GM19468 (cell line): ENCODE measurements around the gene GABRG1.

Experiments
- ATAC-seq: cut with Tn5 transposase; IDR thresholded peaks from one replicate; pipeline ENCODE4 v1.9.1; 2021; ENCODE audit warnings: mild to moderate bottlenecking, moderate library complexity, moderate number of reproducible peaks; ENCODE audit not compliant: unreplicated experiment; ENCODE audit errors: extremely low read depth

GABRG1 gene

GRCh38 chr4:46123913-46124755, at the start of gene GABRG1:
Gene GABRG1, minus strand, starts transcription at chr4:46124054. Its CDS starts 141 bp downstream, at chr4:46123913.
- ATAC-seq = no peak

- no peak for ATAC-seq
These were observed 23.1 kb upstream of the GABRG1 start for GRCh38 chr4:46146993-46147392.

- no peak for ATAC-seq
These were observed 7.7 kb upstream of the GABRG1 start for GRCh38 chr4:46131498-46132057.

GRCh38 chr4:46124773-46125413, 1.0 kb upstream of the GABRG1 start:
- ATAC-seq = no peak

GRCh38 chr4:46081674-46082073, 42.2 kb downstream of the GABRG1 start:
- ATAC-seq = no peak

- ATAC-seq = no peak
These were observed 42.6 kb downstream of the GABRG1 start for GRCh38 chr4:46081248-46081647.

- ATAC-seq = no peak
These were observed 50.1 kb downstream of the GABRG1 start for GRCh38 chr4:46073778-46074177.

- ATAC-seq = no peak
These were observed 72.5 kb downstream of the GABRG1 start for GRCh38 chr4:46051392-46051791.

GRCh38 chr4:46032056-46032455, 91.8 kb downstream of the GABRG1 start:
- no peak for ATAC-seq

- ATAC-seq = no peak
These were observed 107.5 kb downstream of the GABRG1 start for GRCh38 chr4:46016306-46016705.

- ATAC-seq = no peak
These were observed 131.1 kb downstream of the GABRG1 start for GRCh38 chr4:45992728-45993127.

GRCh38 chr4:45989775-45990174, 134.1 kb downstream of the GABRG1 start:
- ATAC-seq = no peak

- ATAC-seq = no peak
These were observed 136.0 kb downstream of the GABRG1 start for GRCh38 chr4:45987858-45988257.
